ENCODE measurements around the gene CREB3.

The CREB3 gene

DNA sequence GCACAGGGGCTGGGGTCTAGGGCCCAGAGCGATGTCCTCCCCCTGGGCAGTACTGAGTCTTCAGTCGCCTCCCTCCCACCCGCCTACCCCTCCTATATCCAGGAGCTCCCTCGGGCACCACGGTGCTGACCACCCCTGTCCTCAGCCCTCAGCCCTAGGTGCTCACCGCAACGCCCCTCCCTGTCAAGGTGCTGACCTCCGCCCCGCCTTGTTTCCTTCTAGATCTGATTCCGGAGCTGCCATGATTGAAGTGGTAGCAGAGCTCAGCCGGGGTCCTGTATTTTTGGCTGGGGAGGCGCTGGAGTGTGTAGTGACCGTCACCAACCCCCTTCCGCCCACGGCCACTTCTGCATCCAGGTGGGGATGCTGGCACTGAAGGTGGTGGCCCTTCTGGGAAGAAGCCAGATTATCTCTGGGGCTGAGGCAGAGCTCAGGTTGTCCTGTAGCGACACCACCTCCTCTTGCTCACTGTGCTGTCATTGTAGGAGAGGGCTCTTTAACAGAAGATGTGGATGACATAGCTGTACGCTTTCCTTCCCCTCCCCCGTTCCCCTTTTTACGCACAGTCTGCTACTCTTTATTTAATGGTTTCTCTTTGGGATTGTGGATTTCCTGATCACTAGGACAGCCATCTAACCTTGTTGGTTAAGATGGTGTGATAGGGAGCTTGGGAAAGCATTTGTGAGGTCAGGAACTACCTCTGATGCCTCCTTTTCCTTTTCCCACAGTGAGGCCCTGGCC is 17.2 kb downstream of the CREB3 start:
- DNase-seq (ENCODE audit: low spot score), result peak; percentile 23

DNA sequence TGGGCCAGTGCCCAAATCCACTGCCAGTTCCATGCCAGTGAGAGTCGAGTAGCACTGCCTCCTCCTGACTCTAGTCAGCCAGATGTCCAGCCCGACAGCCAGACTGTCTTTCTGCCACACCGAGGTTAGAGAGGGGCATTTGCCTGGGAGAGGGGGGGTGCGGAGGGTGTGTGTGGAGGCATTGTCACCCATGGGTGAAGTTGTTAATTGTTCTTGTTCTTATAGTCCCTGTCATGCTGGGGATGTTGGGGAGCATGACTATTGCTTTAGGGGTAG is 17.7 kb downstream of the CREB3 start:
- no peak for DNase-seq (ENCODE audit: low spot score)

DNA sequence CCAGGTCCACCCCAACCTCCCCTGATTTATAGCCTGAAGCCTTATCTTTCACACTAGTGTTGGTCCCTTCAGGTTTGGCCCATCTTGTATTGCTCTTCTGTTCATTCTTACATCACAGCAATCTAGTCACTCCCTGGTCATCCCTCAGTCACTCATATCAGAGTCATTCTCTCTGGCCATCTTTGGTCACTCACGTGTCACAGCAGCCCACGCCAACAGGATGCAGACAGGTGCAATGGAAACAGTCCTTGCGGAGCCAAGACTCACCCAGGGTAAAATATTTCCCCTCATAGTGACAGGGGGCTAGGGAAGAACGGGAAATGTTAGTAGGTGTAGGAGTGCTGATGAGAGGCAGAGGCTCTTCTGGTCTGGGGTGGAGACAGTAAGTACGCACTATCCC is 21.0 kb downstream of the CREB3 start:
- no peak for DNase-seq (ENCODE audit: low spot score)

DNA sequence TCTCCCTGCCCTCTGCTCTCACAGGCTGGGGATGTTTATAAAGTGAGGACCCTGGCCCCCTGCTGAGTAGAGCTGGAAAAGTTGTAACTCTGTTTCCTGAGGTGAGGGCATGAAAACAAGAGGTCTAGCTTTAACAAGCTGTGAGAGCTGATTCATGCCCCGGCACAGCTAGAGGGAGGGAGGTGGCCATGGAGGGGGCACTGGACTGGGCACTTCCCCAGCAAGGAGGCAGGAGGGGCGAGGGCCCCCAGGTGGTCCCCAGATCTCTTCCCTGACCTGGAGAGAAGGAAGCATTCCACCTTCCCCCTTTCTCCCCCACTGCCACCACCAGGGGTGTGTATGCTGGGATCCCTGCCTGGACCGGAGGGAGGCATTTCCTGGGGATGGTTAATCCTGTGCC is 21.8 kb downstream of the CREB3 start, which contains the start of gene MSMP:
TSS of gene MSMP (minus strand) at position 13 of the 400 bp plus-strand sequence. CDS start 147 bp downstream, outside the sequence.
- no peak for DNase-seq (ENCODE audit: low spot score)

DNA sequence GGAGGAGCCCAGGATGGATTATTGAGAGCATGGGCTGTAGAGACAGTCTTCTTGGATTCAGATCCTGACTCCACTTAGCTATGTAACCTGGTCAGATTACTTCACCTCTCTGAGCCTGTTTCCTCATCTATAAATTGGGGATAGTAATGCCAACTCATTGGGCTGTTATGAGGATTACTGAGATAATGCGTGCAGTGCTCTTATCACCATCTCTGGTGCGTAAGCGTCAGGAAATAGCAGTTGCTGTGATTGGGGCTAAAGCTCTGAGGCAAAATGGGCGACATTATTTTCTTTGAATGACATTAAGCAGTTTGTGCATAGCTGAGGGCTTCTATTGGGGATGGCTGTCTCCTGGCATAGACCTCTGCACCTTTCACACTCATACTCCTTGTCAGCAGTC is 22.6 kb downstream of the CREB3 start:
- DNase-seq (ENCODE audit: low spot score), result no peak

DNA sequence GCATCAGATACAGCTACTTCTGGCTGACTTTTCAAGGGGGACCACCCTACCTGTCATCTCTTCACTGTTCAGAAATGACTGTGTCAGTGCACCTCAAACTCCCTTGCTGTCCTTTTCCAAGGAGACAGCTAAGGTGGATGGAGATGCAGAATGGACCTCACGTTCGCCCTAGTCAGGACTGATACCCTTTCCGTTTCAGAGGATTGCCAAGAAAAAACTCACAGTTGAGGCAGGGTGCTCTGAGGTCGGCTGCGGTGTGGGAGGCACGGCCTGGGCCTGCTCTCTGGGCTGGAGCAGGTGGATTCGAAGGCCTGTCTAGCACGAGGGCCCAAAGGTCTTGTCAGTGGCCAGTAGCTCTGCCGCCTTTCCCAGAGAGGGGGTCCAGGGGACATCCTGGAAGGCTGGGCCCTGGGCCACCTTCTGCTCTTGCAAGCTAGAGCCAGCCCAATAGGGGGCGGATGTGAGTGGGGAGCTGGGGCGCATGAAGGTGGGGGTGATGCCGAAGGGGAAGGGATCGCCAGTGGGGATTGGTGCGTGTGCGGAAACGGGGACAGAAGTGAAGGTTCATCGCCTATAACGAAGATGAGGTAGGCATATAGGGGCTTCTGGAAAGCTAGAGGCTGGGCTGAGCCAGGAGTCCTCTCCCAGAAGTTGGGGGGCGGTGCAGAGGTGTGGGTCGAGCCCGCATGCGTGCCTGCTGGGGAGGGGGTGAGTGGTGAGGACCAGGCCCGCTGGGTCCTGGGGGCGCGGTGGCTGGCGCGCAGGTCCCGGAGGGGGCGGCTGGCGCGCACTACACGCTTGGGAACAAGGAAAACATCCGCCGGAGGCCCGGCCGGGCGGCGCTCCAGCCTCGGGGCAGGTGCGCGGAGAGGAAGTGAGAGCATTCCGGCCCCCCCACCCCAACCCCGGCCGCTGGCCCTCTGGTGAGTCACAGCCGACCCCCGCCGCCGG is 24.1 kb downstream of the CREB3 start:
- peak; percentile 51 for DNase-seq (ENCODE audit: low spot score)

DNA sequence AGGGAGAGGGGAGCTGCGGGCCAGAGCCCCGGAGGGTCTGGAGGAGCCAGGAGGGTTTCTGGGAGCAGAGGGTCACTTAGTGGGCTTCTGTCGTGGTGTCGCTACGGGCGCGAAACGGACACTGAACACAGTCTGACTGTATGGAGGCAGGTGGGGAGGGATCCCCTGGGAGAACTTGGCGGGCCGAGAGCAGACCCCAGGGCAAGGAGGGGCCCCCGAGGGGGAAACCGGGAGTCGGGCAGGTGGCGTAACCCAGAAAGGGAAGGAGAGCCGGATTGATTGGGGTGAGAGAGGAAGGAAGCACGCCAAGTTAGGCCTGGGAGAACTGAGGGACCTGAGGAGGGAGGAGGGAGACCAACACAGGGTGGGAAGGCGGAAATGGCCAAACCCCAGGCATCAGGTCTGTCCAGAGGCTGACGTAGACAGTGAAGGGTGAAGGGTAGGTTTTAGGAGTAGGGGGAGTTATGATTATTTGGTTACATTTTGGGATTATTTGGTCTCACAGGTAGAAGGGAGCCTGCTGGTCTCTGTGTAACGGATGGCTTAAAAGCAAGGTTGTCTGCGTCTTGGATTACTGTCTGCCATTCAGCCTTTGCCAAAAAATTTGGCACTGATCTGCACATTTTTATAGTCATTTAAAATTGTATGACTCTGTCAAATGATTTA is 24.9 kb downstream of the CREB3 start:
- peak; percentile 22 for DNase-seq (ENCODE audit: low spot score)

DNA sequence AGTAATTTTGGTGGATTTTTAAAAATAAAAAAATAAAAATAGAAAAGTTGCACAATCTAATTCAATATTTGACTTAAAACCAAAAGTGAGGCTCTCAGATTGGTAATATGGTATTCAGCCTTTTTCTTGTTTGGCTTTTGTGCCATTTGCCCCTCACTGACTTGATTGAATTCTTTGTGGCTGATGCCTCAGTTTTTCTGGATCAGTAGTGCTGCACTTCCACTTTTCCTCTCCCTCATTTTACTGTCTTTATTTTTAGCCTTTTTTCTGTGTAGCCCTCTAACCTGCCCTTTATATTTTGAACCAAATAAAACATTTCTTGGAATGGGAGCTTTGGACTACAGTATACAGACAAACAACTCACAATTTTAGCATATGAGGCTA is 25.4 kb downstream of the CREB3 start:
- no peak for DNase-seq (ENCODE audit: low spot score)

DNA sequence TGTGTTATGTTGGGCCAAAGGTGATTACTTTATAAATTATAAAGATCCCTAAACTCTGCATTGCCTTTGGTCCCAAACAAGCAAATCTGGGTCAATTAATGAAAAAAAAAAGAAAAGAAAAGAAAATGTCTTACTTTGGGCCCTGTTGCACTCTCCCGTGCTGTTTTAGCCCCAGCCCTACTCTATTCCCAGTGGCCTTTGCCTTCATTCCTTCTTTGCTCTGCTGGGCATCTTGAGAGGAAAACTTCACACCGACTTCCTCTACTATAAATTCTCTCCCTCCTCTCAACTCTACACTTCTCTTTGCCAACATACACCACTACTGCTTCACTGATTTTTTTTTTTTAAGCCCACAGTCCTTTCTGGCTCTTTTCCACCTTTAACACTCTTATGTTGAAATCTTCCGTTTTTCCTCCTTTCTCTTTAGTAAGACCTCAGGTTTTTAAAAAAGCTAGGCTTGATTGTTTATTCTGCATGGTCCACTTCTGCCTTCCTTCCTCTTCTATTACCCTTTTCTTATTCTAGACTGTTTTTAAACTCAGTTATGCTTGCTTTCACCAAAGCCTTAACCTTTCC is 26.1 kb downstream of the CREB3 start:
- DNase-seq (ENCODE audit: low spot score), result no peak

DNA sequence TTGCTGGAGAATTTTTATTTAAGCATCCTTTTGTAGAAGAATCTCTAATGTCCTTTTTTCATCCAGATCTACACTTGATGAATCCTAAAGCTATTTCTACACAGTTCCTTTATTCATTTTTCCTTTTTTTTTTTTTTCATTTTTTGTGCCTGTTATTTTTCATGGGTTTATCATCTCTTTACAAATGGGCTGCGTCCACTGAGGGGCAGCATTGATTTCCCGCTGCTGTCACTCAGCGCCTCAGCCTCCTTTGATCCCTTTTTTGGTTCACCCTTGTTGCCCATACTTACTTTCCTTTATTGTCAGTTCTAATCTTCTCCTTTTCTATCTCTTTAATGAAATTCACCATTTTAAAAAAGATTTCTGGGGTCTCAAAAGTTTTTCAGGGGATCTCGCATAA is 27.3 kb downstream of the CREB3 start:
- DNase-seq (ENCODE audit: low spot score), result no peak

DNA sequence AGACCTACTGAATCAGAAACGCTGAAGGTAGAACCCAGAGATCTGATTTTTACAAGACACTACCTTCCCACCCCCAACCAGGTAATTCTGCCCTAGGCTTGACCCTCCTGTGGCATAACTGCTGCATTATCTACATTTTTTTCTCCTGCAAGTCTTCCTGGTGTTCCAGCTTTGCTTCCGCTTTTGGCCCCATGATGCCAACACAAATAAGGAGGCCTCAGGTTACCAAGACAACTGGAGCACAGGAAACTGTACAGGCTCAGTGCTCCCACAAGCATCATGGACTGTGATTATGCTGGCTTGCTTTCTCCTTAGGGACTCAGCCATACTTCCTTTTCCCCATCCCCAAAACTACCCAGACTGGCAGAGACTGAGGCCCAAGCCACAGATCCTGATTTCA is 28.2 kb downstream of the CREB3 start:
- no peak for DNase-seq (ENCODE audit: low spot score)

DNA sequence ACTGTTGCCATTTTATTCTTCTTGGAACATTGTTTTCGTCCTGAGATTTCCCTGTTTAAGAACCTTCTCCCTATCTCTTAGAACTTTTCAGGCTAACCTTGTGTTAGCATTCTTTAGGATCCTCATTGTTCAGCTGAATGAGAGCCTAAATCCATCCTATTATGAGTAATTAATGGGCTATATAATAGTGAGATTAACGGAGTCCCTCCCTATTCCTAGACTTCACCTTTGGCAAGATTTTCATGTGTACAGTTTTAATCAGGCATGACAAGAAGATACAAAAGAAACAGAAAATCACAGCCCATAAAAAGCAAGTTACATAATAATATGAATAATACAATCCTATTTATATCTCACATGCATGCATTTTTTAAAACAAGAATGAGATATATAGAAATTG is 30.7 kb downstream of the CREB3 start:
- DNase-seq (ENCODE audit: low spot score), result no peak

DNA sequence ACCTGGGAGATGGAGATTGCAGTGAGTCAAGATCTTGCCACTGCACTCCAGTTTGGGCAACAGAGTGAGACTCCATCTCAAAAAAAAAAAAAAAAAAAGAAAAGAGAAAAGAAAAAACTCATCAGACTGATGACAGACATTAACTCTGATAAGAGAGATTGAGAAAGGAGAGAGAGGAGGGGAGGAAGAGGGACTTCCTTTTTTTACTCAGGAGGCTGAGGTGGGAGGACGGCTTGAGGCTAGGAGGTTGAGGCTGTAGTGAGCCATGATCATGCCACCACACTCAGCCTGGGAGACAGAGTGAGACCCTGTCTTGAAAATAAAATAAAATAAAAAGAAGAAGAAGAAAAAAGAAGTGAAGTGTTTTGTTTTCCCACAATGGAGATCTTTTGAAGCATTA is 31.3 kb downstream of the CREB3 start:
- no peak for DNase-seq (ENCODE audit: low spot score)

DNA sequence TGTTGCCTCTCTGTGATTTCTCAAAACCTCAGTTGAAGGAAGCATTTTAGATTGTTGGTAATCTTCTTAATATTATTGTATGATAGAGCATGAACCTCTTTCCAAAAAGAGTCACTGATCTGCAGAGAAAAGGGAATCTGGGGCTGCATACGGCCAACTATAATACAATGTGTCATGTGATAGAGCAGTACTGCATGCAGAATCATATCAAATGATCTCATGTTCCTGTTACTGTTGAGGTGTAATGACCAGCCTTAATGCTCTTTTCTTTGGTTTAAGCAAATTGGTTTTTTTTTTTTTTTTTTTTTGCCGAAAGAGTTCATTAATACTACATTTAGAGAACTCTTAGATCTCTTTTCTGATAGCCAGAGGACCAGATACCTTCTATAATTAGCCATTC is 34.5 kb downstream of the CREB3 start:
- DNase-seq (ENCODE audit: low spot score), result no peak

DNA sequence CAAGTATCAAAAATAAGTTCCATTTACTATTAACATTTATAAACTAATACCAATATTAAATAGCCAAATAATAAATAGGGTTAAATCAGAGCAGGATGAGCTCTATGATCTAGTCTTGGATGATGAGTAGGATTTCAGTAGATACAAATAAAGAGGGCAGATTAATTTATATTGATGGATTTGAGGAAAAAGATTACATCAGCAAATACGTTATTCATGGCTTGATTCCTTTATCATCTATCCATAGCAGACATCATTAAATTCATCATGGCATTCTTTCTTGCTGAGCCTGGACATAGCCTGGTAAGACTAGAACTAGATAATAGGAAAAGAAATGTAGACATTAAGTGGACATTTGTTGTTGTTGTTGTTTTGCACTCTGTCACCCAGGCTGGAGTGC is 35.0 kb downstream of the CREB3 start:
- DNase-seq (ENCODE audit: low spot score), result no peak

DNA sequence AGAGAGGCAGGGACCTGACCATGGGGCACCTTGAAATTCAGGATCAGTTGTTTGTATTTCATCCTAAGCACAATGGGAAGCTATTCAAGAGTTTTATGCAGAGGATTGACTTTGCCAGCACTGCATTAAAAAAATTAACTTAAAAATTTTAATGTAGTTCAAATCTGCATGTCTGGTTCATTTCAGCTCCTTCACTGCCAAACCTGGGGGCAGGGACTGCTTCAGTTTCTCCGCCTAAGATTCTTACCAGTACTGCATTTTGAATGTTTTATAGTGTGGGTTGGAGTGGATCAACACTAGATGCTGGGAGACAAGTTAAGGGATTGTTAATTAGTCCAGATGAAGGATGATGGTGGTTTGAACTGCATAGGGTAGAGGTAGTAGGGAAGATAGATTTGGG is 37.3 kb downstream of the CREB3 start:
- DNase-seq (ENCODE audit: low spot score), result no peak

DNA sequence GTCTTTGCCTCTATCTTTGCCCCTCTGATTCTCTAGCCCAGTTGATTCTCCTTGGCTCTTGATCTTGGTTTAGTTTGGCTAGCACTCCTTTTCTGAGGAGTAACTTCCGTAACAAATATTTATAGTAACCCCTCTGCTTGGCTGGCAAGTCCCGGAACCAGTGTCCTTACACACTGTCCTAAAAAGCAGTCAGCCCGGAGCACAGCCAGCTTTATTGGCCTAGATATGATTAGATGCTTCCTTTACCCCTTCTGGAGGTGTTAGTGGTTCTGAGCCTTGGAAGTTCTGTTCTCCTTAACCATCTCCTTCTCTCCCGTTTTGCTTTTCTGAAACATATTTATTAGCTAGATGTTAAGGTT is 38.6 kb downstream of the CREB3 start:
- DNase-seq (ENCODE audit: low spot score), result no peak

DNA sequence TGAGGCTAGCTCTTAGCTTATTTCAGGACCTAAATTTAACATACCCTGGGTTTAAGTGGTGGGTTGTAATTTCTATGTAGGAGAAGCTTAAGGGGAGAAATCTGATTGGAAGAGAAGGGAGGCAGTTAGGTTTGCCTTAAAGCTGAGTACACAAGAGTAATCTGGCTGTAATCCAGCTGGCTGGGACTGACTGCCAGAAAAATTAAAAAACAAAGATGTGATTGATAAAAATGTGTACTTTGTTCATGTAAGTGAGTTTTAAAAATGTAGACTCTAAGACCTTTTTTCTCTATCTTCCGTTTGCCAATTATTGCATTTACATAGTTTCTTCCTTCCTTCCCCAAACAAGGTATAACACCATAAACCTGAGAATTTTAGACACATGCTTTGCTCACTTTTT is 39.1 kb downstream of the CREB3 start:
- no peak for DNase-seq (ENCODE audit: low spot score)

DNA sequence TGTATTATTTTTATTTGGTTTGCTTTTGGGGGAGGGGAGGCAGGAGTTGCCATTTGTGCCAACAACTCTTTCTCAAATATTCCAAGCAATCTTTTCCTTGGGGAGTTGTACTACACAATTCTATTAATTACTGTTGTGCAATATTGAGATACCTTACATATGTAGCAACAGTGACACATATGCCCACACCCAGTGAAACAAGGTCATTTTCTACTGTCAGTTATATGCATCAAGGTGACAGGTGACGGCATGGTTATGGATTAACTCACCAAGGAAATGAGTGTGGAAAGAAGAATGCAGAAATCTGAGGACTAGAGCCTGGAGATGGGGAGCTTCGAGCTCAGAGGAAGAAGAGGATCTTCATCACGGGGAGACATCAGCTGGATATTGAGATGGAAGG is 39.5 kb downstream of the CREB3 start:
- no peak for DNase-seq (ENCODE audit: low spot score)

DNA sequence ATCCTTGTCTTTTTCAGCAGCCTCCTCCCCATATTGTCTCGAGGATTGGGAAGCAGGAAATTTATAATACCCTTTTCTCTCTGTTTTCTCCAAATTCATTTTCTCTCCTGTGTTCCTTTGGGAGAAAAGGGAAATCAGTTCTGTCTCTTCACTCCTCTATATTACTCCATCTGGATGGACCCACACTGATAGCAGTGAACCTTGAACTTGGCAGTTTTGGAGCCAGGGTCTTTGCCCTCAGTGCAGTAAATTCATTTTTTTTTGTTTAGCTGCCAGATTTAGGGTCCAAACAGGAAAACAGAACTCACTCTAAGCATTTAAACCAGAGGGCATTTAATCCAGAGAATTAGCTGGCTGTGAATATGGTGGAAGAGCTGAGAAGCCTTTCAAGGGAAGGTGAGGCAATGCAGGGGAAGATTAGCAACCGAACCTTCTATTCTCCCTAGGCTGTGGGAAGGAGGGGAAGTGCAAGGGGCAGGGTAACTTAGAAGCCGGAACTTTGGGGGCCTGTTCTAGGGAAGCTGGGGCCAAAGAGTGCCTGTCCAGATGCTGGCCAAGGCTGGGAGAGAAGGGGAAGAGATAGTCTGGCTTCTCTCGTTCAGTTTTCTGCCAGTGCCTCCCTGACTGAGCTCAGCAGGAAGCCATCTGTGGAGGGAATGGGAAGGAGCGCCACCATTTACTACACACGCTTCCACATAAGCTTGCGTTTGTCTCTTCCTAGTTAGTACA is 42.6 kb downstream of the CREB3 start:
- no peak for DNase-seq (ENCODE audit: low spot score)

DNA sequence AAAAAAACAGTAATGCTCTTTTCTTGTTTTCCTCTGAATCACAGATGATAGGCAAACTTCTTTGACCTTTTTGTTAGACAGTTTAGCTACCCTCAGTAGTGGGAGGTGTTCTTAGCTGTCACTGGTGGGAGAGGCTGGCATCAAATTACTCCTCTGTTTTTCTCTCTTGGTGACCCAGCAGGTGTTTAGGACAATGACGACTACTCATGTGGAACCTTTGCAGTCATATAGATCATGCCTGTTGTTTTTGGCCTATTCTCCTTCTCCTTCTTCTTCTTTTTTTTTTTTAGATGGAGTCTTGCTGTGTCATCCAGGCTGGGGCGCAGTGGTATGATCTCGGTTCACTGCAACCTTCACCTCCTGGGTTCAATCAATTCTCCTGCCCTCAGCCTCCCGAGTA is 43.6 kb downstream of the CREB3 start:
- DNase-seq (ENCODE audit: low spot score), result no peak

DNA sequence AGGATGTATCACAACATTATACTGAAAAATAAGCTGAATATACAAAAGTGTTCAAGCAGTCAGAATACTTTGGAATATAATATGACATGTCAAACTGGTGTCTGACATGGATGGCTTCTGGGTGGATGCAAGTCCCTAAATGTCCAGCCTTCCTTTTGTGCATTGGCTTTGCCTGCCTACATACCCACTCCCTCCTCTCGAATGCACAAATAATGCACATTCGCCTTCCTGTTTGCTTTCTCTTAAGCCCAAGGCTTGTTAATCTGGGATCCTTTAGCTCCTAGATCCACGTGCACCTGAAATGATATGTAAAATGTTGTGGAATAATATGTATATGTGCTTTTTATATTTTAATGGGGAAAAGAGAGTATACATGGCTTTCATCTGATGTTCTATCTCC is 46.0 kb downstream of the CREB3 start:
- DNase-seq (ENCODE audit: low spot score), result no peak
